Esophagus muscularis mucosa (tissue), 4 donors: ENCODE data around the gene STAP2. TPM values are rescaled to one million over a fixed set of nuclear protein-coding genes. Genes with fewer than 3 reads are reported as not detected.

Experiments used
- DNase-seq: peaks from one replicate; pipeline ENCODE4 v3.0.0-alpha.2; 2017; ENCODE audit errors: extremely low spot score
- H3K27ac ChIP-seq, 4 donors: fragments of 200-600 bp; sonication (generic); replicated peaks in 1 of 4; 1 replicate in 3 of 4; 2 replicates in 1 of 4; pipeline ENCODE4 v1.5.1; 2016 to 2019; ENCODE audit warnings: mild to moderate bottlenecking in 1 of 4
- H3K27me3 ChIP-seq, 4 donors: fragments of 200-600 bp; sonication (generic); one replicate each; pipeline versions ENCODE4 v1.5.1 to v1.6.0; 2016 to 2019
- H3K36me3 ChIP-seq, 4 donors: fragments of 200-600 bp; sonication (generic); one replicate each; pipeline ENCODE4 v1.5.1; 2016 to 2019
- H3K4me1 ChIP-seq, 4 donors: fragments of 200-600 bp; sonication (generic); one replicate each; pipeline ENCODE4 v1.5.1; 2016 to 2019
- H3K4me3 ChIP-seq, 4 donors: fragments of 200-600 bp; sonication (generic); 1 replicate in 2 of 4; 2 replicates in 2 of 4; pipeline ENCODE4 v1.5.1; 2016 to 2019; ENCODE audit warnings: mild to moderate bottlenecking in 4 of 4, moderate library complexity in 1 of 4
- H3K9me3 ChIP-seq, 4 donors: fragments of 200-600 bp; sonication (generic); 1 replicate in 3 of 4; 2 replicates in 1 of 4; pipeline ENCODE4 v1.5.1; 2016 to 2019
- EP300 ChIP-seq: sonication (generic); formaldehyde crosslinking; IDR thresholded peaks from one replicate; pipeline ENCODE4 v1.6.1; 2017; ENCODE audit warnings: antibody characterized with exemption
- POLR2A ChIP-seq: fragments of 450-650 bp; IDR thresholded peaks from one replicate; pipeline ENCODE4 v1.6.1; 2017; ENCODE audit warnings: antibody characterized with exemption, moderate library complexity, mild to moderate bottlenecking, low read depth
- POLR2AphosphoS5 ChIP-seq, 2 donors: sonication (generic); formaldehyde crosslinking; IDR thresholded peaks; one replicate each; pipeline ENCODE4 v1.6.1; 2017; ENCODE audit warnings: antibody characterized with exemption in 2 of 2
- WGBS: methylation state at CpG from one replicate; pipeline ENCODE4 v1.1.5; 2018; 5-methylcytosine and 5-hydroxymethylcytosine counted together
- intact Hi-C: fragments of 100-400 bp; cut with DNase I; formaldehyde crosslinking; loops from one replicate; pipeline ENCODE4 v1.15.1; 2023
- total RNA-seq, 4 donors: library from RNA; depleted of rRNA; stranded (reverse); fragments of >200 nt; gene quantifications; one replicate each; pipeline versions ENCODE4 v1.1.0 to v1.2.1, GENCODE V29; 2016
- TF ChIP-seq, protein P1 (sequence below), 3 experiments: fragments of 200-600 bp in 2 of 3; fragments of 450-650 bp in 1 of 3; sonication (generic) in 2 of 3; IDR thresholded peaks; one replicate each; pipeline ENCODE4 v1.5.1; 2017 to 2019; ENCODE audit warnings: antibody characterized with exemption in 3 of 3, mild to moderate bottlenecking in 2 of 3, moderate library complexity in 1 of 3

The STAP2 gene
- total RNA-seq, 4 donors from 2014 or later = 0.52 to 3.3 (median 1.7) TPM; not detected in 1

- WGBS = 100% methylated on average over 1 of the region's 9 CpGs
- no peak overlapping the region for H3K4me3 ChIP-seq
- DNase-seq = no peak
- H3K9me3 ChIP-seq = peaks cover 0 to 9% (median 0%) of the 10 kb centered on the region in 4 donors
- TF ChIP-seq POLR2A = no peak
- TF ChIP-seq, protein P1, sequence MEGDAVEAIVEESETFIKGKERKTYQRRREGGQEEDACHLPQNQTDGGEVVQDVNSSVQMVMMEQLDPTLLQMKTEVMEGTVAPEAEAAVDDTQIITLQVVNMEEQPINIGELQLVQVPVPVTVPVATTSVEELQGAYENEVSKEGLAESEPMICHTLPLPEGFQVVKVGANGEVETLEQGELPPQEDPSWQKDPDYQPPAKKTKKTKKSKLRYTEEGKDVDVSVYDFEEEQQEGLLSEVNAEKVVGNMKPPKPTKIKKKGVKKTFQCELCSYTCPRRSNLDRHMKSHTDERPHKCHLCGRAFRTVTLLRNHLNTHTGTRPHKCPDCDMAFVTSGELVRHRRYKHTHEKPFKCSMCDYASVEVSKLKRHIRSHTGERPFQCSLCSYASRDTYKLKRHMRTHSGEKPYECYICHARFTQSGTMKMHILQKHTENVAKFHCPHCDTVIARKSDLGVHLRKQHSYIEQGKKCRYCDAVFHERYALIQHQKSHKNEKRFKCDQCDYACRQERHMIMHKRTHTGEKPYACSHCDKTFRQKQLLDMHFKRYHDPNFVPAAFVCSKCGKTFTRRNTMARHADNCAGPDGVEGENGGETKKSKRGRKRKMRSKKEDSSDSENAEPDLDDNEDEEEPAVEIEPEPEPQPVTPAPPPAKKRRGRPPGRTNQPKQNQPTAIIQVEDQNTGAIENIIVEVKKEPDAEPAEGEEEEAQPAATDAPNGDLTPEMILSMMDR (IDR thresholded peaks at IDR 0.05) = no peak
- no peak for TF ChIP-seq POLR2AphosphoS5 (IDR thresholded peaks at IDR 0.05)
- no peak for TF ChIP-seq EP300
- peaks cover 0 to 37% (median 7%) of the 10 kb centered on the region in 4 donors for H3K27me3 ChIP-seq
- intact Hi-C loops = no loop called here
- no peak overlapping the region for H3K27ac ChIP-seq
- H3K36me3 ChIP-seq = no peaks in the 10 kb centered on the region
- H3K4me1 ChIP-seq = peaks cover 16 to 23% (median 21%) of the 10 kb centered on the region in 4 donors
Measured at GRCh38 chr19:4323692-4324091, 14.9 kb downstream of the STAP2 start.

GRCh38 chr19:4322942-4323665, 15.5 kb downstream of the STAP2 start:
- intact Hi-C loops = no loop called here
- 82% methylated on average over 9 of the region's 37 CpGs for WGBS
- TF ChIP-seq, protein P1 (IDR thresholded peaks at IDR 0.05) = no peak

DNA sequence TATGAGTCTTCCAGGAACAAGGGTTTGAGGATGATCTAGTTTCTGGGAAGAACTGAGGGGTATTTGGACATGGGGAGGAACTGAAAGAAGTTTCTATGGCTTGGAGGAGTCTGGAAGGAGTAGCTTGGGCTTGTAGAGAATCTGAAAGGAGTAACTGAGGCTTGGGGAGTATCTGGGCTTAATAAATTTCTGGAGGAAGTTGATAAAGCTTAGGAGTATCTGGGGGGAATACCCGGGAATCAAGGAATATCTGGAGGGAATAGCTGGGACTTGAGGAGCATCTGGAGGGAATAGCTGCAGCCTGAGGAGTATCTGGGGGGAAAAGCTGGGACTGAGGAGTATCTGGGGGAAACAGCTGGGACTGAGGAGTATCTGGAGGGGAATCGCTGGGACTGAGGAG, 18.2 kb downstream of the STAP2 start:
- DNase-seq = no peak
- peaks cover 0 to 34% (median 0%) of the 10 kb centered on the region in 4 donors for H3K27me3 ChIP-seq
- TF ChIP-seq POLR2A = no peak
- no peak for TF ChIP-seq EP300
- TF ChIP-seq, protein P1 (IDR thresholded peaks at IDR 0.05) = no peak
- no peak for TF ChIP-seq POLR2AphosphoS5 (IDR thresholded peaks at IDR 0.05)
- peaks cover 0 to 9% (median 0%) of the 10 kb centered on the region in 4 donors for H3K9me3 ChIP-seq
- no peak overlapping the region for H3K27ac ChIP-seq
- intact Hi-C loops = no loop called here
- no peak overlapping the region for H3K4me3 ChIP-seq
- no peaks in the 10 kb centered on the region for H3K4me1 ChIP-seq
- 92% methylated on average over 2 of the region's 2 CpGs for WGBS
- H3K36me3 ChIP-seq = no peaks in the 10 kb centered on the region

More at GRCh38 chr19:4322942-4323665, 15.5 kb downstream of the STAP2 start:
- DNase-seq = no peak
- Histone ChIP-seq H3K36me3 (no peaks in the 10 kb centered on the region), H3K4me3 (no peak overlapping the region), H3K27me3 (peaks cover 0 to 35% (median 7%) of the 10 kb centered on the region in 4 donors), H3K4me1 (peaks cover 14 to 17% (median 16%) of the 10 kb centered on the region in 4 donors), H3K9me3 (peaks cover 0 to 9% (median 0%) of the 10 kb centered on the region in 4 donors), H3K27ac (no peak overlapping the region)

- Histone ChIP-seq H3K27ac (no peak overlapping the region), H3K4me3 (no peak overlapping the region), H3K27me3 (peaks cover 0 to 30% (median 0%) of the 10 kb centered on the region in 4 donors), H3K9me3 (peaks cover 0 to 9% (median 0%) of the 10 kb centered on the region in 4 donors), H3K4me1 (no peaks in the 10 kb centered on the region), H3K36me3 (no peaks in the 10 kb centered on the region)
- TF ChIP-seq, protein P1 (IDR thresholded peaks at IDR 0.05) = no peak
- TF ChIP-seq EP300 (no peak), POLR2A (no peak), POLR2AphosphoS5 (IDR thresholded peaks at IDR 0.05) (no peak)
- WGBS = 97% methylated on average over 2 of the region's 2 CpGs
- intact Hi-C loops = no loop called here
- no peak for DNase-seq
Measured at GRCh38 chr19:4319067-4319718, 19.4 kb downstream of the STAP2 start.
